Kidney epithelial cell (primary cell): Measurements from ENCODE around the gene RAB36. TPM values are rescaled to one million over a fixed set of nuclear protein-coding genes. Genes with fewer than 3 reads are reported as not detected.

Experiments used
- DNase-seq: peaks from one replicate; pipeline ENCODE4 v3.0.0-alpha.2; 2010; ENCODE audit warnings: low read depth
- H3K27me3 ChIP-seq: 2 replicates; pipeline ENCODE4 v1.6.0; 2011; ENCODE audit warnings: low read length; ENCODE audit not compliant: control insufficient read depth, insufficient read depth
- H3K36me3 ChIP-seq: 2 replicates; pipeline ENCODE4 v1.5.1; 2011; ENCODE audit warnings: low read length; ENCODE audit not compliant: control insufficient read depth, insufficient read depth
- H3K4me3 ChIP-seq: 2 replicates; pipeline ENCODE4 v1.5.1; 2011; ENCODE audit warnings: low read depth, mild to moderate bottlenecking, control low read depth, low read length
- CTCF ChIP-seq: IDR thresholded peaks from 2 replicates; pipeline ENCODE4 v1.5.1; 2011; ENCODE audit warnings: mild to moderate bottlenecking, moderate library complexity, low read length, control low read depth, inconsistent platforms; ENCODE audit not compliant: insufficient read depth, poor library complexity, severe bottlenecking
- total RNA-seq: library from RNA; depleted of rRNA; stranded (reverse); fragments of >200 nt; gene quantifications from 2 replicates; pipeline ENCODE4 v1.2.3, GENCODE V29; 2015

RAB36 gene
- total RNA-seq, 1 donor from 2014 or later: 5.7 TPM

DNA sequence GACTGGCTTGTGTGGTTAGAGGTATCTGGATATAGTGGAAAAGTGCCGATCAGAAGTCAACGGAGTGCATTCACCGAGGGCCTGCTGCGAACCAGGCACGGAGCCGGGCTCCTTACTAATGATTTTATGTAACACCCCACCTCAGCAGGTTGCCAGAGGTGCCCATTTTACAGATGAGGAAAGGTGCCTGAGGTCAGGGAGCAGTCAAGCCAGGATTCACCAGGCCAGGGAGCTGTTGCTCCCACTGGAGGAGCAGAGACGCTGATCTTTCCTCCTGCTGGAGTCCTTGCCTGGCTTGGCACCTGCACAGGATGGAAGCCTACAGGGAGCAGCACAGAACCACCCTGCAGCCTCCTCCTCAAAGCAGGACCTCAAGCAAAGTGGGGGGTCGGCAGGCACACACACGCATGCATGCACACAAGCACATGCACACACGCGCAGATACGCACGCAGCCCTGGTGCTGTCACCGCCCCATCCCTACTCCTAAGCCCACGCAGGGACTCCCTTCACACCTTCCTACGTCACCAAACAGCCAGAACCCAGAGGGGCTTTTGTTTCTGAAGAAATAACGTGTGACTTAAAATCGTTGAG is 19.7 kb upstream of the RAB36 start:
- TF ChIP-seq CTCF: no peak
- no peak for DNase-seq
- no peak overlapping the region for H3K4me3 ChIP-seq
- no peaks in the 10 kb centered on the region for H3K27me3 ChIP-seq
- no peaks in the 10 kb centered on the region for H3K36me3 ChIP-seq

DNA sequence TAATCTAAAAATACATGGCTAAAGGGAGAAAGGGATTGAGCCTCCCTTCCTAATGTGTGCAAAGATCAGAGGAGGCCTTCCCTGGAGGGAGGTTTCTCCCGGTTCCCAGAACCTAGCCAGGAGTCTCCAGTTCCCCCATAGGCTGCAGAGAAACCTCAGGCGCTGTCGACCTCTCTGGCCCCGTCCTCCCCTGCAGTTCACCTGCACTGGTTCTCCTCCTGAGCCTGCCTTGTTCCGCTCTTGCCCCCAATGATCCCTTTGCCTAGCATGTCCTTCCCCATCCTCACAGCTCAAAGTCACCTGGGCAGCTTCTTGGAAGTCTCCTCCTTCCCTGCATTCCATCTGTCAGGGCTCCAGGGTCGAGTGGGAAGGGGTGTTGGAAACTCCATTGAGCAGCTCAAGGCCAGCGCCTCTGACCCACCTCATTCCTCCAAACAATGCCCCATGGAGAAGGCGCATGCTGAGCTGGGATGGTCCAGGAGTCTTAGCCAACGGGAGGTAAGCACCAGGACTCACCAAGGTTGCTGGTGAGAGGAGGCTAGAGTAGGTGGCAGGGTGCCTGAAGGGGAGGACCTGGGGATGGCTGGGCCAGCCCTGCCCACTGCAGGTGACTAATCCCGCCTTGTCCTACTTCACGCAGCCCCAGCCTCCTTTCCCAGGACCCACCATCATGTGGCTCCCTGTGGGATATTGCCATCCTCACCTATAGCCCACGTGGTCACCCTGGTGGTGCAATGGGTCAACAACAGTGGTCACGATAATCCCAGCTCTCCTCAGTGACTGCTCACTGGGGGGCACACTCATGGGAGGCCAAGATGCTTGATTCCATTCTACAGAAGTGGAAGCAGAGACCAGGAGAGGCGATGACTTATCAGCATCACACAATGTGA is 18.9 kb upstream of the RAB36 start:
- Histone ChIP-seq H3K27me3 (no peaks in the 10 kb centered on the region), H3K36me3 (no peaks in the 10 kb centered on the region), H3K4me3 (no peak overlapping the region)
- no peak for DNase-seq
- no peak for TF ChIP-seq CTCF

GRCh38 chr22:23127055-23127756 is 18.1 kb upstream of the RAB36 start:
- Histone ChIP-seq H3K27me3 (no peaks in the 10 kb centered on the region), H3K4me3 (no peak overlapping the region), H3K36me3 (no peaks in the 10 kb centered on the region)
- no peak for TF ChIP-seq CTCF
- no peak for DNase-seq

DNA sequence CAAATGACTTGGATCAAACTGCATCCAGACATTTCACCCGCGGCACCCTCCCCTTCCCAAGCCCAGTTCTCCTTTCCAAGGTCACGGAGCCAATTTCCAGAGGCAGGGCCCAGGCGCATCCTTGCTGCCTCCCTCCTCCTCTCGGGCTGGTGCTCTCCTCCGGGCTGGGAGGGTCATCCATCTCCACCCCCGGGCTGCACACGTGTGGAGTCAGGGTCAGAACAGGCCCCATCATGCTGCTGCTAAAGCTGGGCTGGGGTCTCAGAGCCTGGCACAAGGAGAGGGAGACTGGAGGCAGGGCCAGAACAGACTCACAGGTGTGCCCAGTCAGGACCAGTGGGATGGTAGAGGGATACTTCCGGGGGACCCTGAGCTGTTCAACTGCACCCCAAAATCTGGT is 17.5 kb upstream of the RAB36 start:
- no peaks in the 10 kb centered on the region for H3K36me3 ChIP-seq
- TF ChIP-seq CTCF: no peak
- H3K4me3 ChIP-seq: no peak overlapping the region
- no peak for DNase-seq
- H3K27me3 ChIP-seq: no peaks in the 10 kb centered on the region

DNA sequence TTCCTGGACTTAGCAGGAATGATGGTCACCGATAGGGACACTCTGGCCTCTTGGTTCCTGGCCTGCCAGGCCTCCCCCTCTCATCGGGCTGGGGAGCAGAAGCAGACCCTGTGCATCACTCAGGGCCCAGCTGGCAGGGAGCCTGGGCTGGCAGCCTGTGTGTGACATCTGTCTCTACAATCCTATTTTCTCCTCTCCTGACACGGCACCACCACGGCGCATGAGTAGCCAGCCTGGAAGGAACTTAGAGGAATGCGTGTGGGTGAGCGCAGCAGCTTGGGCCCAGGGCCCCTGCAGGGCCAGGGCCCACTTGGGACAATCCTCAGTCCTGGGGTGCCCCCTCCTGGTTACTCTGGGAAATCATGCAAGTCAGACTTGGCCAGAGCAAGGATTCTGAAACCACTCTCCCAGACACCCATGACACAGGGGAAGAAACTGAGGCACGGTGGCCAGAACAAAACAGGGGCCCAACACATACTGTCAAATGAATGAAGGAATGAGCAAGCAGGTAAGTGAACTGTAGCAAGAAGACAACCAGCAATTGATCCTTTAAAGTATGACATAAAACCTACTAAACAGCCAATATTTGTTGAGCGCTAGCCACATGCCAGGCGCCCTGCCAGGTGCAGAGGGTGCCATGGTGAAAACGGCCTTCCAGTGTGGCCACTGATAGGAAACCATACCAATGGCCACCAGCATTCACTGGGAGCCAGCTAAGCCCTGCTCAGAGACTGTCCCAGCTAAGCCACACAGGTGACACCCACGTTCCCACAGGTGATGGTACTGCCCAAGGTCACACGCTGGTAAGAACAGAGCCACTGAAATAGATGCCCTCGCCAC is 16.8 kb upstream of the RAB36 start:
- no peaks in the 10 kb centered on the region for H3K36me3 ChIP-seq
- no peaks in the 10 kb centered on the region for H3K27me3 ChIP-seq
- no peak for DNase-seq
- TF ChIP-seq CTCF: peak; percentile 72
- H3K4me3 ChIP-seq: no peak overlapping the region
